Head of caudate nucleus (tissue), 42 donors: Measurements from ENCODE around the gene FAM227B.
A peak's percentile ranks its signal among the peaks of the same experiment; 100 is the strongest.
"Not testable (repeated sequence)": the region's sequence is repeated elsewhere in the genome, so short reads cannot be mapped to it uniquely, and the experiment has no call there.

Experiments used
- DNase-seq, 42 donors: peaks; one replicate each; pipeline versions ENCODE4 v3.0.0 to v3.0.0-alpha.2; 2020 to 2021; ENCODE audit warnings: mixed read lengths in 7 of 42
- intact Hi-C: fragments of 100-400 bp; cut with DNase I; formaldehyde crosslinking; loops from one replicate; pipeline ENCODE4 v1.15.0; 2022

Gene FAM227B

GRCh38 chr15:49512739-49513138, 107.9 kb downstream of the FAM227B start:
- DNase-seq, intact Hi-C loops: not testable (repeated sequence)

DNA sequence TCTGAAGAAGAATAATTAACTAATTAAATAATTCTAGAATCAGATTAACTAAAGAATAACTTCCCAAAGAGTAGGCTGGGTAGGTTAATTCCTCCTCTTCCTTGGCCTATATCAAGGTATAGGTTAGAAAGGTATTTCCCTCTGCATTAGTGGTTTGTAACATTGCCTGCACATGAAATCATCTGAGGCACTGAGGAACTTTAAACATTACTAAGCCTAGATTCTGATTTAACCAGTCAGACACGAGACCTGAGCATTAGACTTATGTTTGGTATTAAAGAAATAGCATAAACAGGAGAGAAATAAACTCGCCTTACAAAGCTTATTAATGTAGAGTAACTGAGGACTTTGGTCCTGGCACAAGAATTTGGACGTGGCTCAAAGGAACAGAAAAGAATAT, 113.4 kb downstream of the FAM227B start:
- no peak for DNase-seq
- intact Hi-C loops, result no loop called here

DNA sequence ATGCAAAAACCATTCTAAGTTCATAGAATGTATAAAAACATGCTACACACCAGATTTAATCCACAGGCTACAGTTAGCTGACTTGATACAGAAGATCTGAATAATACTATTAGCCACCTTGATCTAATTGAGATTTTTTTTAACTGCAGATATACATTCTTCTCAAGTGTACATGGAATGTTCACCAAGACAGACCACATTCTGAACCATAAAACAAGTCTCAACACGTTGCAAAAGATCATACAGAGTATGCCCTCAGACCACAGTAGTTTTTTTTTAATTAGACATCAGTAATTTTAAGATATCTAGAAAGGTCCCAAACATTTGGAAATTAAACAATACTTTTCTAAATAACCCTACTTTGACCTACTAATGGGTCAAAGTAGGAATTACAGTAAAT, 114.3 kb downstream of the FAM227B start:
- intact Hi-C loops, result no loop called here
- no peak for DNase-seq

- DNase-seq, result no peak
- intact Hi-C loops, result no loop called here
These were observed 119.0 kb downstream of the FAM227B start for GRCh38 chr15:49501586-49501985.

DNA sequence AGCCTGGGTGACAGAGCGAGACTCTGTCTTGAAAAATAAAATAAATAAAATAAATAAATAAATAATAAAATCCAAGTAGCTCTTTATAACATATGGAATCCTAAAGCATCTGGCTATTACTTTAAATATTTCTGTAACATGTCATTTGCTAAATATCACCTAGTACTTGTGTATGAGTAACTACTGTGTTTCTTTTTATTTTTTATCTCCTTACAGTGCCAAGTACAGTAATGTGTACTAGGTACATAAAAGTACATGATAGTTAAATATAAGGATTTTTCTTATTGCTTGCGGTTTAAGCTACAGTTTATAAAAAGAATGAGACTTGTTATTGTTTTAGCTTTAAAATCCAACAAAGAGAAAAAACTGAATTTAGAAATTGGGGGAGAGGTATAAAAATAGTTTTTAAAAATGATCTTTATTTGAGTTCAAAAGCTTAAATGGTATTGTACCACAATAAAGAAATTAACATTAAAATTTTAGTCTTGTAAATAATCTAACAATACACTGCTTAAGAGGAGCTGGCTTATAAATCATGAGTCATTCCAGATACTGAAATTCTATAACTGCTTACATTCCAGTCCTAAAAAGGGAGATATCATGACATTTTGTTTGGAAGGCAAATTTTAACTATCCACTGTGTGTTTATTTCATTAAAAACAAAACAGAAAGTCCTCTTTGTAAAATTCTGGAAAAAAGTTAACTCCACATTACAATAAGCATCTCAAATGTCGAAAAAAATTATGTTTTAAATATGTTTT, 124.4 kb downstream of the FAM227B start:
- intact Hi-C loops, result no loop called here
- DNase-seq, result no peak

GRCh38 chr15:49494842-49495241, 125.8 kb downstream of the FAM227B start:
- intact Hi-C loops, result no loop called here
- DNase-seq, result no peak

- DNase-seq, result no peak
- intact Hi-C loops, result no loop called here
These were observed 127.8 kb downstream of the FAM227B start for GRCh38 chr15:49492830-49493229.

GRCh38 chr15:49492151-49492550, 128.5 kb downstream of the FAM227B start:
- DNase-seq, result no peak
- intact Hi-C loops, result no loop called here

DNA sequence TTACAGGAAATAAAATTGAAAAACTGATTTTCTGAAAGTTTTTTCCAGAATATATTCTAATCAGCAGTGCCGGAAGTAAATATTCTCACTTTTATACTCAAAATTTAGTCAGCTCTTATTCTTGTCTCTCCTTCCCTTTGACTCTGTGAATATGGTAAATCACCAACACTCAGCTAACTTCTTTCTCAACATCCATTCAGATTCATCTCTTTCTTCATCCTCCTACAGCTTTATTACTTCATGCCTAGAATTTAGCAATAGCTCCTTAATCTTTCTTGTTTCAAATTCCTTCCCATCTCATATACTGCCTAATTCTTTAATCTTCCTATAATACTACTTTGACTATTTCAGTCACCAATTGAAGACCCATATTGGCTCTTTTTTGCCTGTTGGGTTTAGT, 129.7 kb downstream of the FAM227B start:
- intact Hi-C loops, result no loop called here
- no peak for DNase-seq

DNA sequence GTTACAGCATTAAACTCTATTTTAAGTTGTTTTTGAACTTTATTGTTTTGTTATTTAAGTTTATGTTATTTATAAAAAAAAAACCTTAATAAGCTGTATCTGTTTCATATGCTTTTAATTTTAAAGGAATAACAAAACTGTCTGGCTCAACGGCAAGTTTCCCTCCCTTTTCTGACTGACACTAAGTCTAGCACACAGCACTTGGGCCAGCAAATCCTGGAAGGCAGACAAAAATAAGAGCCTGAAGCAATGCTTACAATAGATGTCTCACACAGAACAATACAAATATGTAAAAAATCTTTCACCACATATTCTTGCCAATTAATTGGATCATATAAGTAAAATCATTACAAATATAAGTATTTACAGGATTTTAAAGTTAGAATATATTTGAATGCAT, 135.2 kb downstream of the FAM227B start:
- intact Hi-C loops, DNase-seq: not testable (repeated sequence)

DNA sequence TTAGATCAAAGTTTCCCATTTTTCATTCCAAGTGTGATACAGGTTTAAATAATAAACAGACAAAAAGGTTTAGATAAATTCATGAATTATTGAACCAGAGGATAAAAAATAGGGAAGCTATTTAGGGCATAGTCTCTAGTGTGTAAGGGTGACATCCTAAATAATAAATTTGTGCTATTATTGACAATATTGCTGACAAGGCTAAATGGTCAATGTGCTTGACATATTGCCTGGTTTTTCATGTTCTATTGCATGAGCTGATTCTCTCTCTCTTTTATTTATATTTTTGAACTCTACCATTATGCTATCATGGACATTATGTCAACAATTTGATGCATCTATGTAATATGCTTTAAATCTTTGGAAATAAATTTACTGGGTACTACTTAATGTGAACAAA, 141.6 kb downstream of the FAM227B start:
- DNase-seq, intact Hi-C loops: not testable (repeated sequence)

GRCh38 chr15:49478021-49478420, 142.6 kb downstream of the FAM227B start:
- intact Hi-C loops, result not testable (repeated sequence)

GRCh38 chr15:49473031-49473430, 147.6 kb downstream of the FAM227B start:
- DNase-seq, result no peak
- intact Hi-C loops, result no loop called here

More at GRCh38 chr15:49478021-49478420, 142.6 kb downstream of the FAM227B start:
- DNase-seq, result not testable (repeated sequence)

DNA sequence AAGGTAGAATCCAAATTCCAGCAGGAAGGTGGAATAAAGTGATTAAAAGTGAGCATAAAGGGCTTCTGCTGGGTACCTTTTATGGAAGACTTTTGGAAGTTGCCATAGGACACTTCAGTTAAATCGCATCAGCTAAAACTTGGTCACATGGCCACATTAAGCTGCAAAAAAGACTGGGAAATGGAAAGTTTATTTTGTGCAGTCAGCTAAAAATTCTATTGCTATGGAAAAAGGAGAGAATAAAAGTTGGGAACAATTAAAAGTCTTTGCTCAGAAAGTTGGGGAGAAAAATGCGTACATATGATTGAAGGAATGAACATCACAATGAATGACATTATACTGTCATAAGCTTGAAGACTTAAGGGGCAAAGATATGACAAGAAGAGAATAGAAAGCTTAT, 148.3 kb downstream of the FAM227B start:
- intact Hi-C loops, result no loop called here
- no peak for DNase-seq

DNA sequence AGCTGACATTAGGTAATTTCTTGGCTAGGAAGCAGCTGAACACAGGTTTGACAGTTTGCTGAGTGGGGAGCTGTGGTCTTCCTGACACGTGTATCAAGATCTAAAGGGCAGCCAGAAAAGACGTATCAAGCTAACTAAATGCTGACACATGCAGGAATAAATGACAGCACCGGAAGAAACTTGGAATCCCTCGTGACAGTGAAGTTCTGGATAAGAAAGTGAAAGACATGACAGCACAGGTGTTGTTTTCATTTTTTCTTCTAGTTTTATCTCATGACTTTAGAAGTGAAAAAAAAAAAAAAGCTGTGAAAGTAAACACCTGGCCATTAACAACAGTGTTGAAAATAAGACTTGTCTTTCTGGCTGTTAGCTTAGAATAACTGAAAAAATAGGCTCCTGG, 148.9 kb downstream of the FAM227B start:
- intact Hi-C loops, result no loop called here
- no peak for DNase-seq

DNA sequence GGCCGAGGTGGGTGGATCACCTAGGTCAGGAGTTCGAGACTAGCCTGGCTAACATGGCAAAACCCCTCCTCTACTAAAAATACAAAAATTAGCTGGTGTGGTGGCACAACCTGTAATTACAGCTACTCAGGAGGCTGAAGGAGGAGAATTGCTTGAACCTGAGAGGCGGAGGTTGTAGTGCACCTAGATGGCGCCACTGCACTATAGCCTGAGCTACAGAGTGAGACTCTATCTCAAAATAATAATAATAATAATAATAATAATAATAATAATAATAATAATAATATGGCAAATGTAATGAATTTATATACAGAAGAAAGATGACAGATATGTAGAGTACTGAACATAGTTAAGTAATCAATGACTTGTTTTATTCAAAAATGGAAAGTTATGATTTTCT, 149.4 kb downstream of the FAM227B start:
- DNase-seq, result peak in 5 of 42 donors; percentile 8 to 57 (median 15)
- intact Hi-C loops, result not testable (repeated sequence)

DNA sequence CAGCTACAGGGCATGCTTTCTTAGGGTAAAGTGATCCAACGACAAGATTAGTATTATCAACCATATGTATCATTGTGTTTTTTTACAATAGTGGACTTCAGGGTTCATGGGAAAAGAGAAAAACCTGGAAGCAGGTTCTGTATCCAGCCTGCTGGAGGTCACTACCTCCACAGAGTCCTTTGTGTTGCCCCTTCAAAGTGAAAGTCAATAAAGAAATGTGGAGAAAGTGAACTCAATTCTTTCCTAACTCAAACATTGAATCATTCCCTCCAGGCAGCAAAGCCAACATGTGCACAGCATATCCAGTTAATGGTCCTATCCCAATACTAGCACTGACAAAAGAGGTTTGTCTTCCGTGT, 152.2 kb downstream of the FAM227B start:
- intact Hi-C loops, result no loop called here
- DNase-seq, result no peak

DNA sequence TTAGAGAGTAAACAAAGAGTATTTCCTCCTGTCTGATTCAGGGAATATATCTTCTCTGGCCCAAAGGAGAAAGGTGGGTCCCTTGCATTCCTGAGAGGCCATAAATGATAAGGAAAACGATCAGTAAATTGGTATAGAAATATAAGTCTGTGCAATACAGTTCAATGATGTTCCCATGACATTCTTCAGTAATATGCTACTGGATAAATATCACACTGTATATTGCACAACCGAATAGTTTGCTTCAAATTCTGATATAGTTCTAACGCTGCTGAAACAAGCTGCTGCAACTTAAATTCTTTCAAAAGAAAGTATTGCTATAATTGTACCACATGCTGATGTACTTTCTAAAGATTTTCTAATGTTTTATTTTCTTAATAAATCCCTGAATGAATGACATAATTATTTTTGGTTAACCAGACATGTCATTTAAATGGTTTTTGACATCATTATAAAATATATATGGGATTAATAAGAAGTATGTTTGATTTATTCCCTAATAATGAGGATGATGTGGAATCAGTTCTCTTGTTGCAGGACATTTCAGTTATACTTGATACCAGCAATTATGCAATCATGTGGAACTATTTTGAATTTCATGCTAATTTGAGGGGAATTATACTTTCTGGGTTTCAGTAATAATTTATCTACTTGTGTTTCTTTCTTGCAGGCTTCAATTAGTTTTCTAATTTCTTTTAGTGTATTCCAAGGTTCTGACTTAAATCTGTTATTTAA, 152.7 kb downstream of the FAM227B start:
- intact Hi-C loops, result no loop called here
- DNase-seq, result no peak

DNA sequence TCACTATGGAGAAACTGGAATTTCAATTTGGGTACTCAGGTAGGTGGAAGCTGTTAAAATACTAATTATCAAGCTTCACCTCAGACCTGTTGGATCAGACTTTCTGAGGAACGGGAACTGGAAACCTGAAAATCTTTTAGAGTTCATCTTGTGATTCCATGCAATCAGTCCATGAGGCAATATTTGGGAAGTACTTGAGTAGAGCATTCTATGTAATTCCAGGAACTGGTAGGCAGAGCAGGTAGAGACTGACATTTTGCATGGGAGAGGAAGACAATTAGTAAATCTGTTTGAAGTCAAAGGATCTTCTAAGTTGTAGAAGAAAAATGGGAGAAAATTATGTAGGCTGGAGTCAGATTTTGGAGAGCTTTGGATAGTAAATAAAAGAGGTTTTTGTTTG, 154.5 kb downstream of the FAM227B start:
- no peak for DNase-seq
- intact Hi-C loops, result no loop called here

DNA sequence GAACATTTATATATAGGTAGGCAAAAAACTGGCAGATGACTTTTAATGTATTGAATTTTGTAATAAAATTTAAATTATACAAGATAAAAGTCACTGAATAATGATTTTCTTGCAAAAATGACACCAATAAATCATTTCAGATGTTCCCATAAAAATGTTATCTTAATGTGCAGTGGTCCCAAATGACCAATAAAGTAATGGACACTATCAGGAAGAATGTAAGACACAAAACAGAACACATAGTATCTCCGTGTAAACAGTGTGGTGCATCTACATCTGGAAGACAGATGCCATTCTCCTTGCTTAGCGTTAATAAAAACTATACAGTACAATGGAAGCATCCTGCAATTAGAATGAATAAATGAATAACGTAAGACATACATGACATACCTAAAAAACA, 156.1 kb downstream of the FAM227B start:
- intact Hi-C loops, result no loop called here
- DNase-seq, result no peak
